Superior temporal gyrus (tissue), 1 donor: ENCODE results near the gene IFI27L2.

Source experiments
- DNase-seq: peaks from one replicate; pipeline ENCODE4 v3.0.0-alpha.2; 2016; ENCODE audit errors: extremely low spot score

The IFI27L2 gene

DNA sequence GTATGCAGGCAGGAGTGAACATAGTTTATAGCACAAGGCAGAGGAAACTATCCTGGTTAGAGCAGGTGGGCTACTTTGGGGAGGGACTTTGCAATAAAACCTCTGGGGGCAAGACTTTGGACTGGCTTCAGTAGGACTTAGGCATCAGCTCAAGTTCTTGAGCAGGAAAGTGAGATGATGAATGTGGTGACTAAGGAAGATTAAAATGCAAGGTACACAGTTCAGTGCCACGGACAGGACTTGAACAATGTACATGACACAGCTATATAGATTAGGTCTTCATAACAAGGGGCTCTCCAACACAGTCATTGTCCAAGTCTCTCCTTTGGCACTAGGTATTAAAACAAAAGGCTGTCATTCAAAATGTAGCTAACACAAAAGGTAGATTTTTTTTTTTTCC is 23.3 kb upstream of the IFI27L2 start:
- no peak for DNase-seq

DNA sequence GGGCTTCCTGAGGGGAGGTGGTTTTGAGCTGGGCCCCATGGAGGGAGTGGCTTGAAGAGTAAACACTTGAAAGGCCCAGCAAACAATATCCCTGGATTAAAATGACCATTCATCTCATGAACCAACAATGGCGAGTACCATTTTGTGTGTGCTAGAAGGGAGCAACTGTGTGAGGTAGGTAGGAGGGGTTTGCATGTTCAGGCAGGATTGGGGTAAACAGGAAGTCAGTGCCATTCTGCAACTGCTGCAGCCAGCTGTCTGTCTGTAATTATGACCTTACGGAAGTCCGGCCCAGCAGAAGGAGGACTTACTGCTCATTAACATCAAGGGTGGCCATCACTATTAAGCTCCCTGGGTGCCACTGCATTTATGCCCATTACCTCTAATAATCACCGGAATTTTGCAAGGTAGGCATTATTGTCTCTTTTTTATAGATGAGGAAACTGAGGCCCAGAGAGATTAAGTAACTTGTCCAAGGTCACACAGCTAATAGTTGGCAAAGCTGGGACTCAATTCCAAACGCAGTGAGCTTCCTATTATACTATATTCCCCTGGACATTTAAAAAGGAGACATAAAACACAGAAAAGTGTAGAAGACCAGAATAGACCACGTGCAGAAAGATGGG is 16.6 kb upstream of the IFI27L2 start:
- DNase-seq, result no peak

DNA sequence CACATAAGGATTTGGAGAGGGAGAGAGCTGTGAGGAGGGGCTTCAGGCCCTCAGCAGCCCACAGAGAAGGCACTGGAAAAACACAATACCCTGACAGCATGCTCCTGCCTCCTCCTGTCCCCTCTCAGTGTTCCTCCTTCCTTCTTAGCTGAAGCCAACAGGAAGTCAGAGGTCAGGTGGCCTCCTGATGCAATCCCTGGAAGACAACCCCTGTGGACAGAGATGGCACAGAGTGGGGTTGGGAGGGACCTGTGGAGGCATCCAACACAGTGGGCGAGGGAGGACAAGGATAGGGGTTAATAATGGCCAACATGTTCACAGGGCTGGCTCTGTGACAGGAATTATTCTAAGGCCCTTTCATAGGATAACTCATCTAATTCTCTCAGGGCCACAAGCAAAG is 15.4 kb upstream of the IFI27L2 start:
- no peak for DNase-seq

DNA sequence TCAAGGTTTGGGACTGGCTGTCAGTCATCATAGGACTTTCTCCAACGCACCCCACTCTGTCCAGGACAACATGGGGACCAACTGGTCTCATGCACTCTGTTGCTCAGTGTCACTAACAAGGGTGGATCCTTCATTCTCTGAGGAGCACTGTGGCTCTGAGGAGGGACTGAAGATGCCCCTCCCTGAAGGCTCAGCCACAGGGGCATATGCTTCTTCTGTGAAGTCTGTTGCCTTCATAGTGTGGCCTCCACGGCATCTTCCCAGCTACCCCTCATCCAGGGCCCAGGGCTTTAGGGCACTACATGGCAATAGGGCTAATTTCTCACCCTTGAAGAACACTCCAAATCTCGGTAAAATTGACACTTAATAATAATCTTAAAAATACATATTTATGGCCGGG is 14.3 kb upstream of the IFI27L2 start:
- DNase-seq, result no peak

DNA sequence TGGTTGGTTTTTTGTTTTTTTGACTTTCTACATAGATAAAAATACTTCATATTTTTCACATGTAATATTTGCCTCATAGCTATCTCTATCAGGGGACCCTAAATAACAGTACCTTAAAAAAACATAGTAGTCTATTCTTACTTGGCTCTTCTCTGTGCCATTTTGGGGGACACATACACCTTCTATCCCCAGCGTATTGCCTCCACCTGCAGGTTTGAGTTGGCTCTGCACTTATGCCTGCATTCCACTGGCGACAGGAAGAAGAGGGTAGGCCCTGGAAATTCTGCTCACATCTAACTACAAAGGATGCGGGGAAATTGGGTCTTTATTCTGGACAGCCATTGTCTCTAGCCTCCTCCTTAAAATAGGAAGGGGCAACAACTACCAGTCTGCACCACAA is 13.8 kb upstream of the IFI27L2 start:
- no peak for DNase-seq

DNA sequence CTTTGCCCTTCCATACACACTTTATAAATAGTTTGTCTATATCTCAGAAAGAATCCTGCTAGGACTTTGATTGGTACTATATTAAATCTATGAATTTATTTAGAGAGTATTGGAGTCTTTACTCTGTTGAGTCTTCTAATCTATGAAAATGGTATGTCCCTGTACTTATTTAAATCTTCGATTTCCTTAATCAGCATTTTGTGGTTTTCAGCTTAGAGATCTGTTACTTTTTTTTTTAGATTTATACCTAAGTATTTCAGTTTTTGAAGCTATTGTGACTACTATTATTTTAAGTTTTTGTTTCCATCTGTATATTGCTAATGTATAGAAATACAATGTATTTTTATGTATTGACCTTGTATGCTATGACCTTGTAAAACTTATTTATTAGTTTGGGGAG is 13.4 kb upstream of the IFI27L2 start:
- DNase-seq, result no peak

DNA sequence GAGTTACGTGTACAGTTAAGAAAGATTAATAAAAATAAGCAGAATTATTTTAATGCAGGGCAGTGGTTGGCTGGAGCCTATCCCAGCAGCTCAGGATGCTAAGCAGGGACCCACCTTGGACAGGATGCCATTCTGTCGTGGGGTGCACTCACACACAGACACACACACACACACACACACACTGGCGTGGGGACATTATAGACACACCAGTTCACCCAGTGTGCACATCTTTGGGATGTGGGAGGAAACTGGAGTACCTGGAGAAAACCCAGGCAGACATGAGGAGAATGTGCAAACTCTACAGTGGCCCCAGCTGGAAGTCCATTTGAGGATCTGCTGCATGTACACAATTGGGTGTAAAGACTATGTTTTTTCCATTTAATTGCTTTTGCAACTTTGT is 12.8 kb upstream of the IFI27L2 start:
- no peak for DNase-seq

DNA sequence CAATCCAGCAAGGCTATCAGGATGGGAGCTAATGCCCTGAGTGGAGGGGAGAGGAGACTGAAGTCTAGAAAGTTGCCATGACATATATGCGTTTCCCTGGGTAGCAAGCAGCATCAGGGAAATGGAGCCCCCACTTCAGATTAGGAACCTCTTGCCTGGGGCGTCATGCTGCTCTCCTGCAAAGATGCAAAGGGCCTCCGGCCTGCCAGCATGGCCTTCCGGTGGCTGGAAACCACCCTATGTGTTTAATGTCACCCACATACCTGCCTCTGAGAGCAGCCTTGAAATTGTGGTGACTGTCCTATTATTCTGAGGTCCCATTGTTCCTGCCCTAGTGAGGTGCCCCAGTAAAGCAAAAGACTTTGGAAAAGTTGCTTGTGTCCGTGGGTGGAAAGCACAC is 10.0 kb upstream of the IFI27L2 start:
- DNase-seq, result no peak

DNA sequence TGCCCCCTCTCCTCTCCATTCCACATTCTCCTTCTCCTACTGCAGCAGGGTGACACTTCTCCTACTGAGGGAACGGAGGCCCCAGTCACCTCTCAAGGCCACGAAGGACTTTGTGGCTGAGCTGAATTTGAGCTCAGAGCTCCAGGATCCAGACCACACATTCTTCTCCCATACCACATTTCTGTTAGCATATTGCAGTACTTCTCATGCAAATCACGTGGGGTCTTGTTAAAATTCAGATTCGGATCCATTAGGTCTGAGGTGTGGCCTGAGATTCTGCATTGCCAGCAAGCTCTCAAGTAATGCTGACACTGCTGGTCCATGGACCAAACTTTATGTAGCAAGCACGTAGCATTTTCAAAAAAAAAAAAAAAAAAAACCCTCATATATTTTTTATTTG is 9.6 kb upstream of the IFI27L2 start:
- DNase-seq, result no peak

DNA sequence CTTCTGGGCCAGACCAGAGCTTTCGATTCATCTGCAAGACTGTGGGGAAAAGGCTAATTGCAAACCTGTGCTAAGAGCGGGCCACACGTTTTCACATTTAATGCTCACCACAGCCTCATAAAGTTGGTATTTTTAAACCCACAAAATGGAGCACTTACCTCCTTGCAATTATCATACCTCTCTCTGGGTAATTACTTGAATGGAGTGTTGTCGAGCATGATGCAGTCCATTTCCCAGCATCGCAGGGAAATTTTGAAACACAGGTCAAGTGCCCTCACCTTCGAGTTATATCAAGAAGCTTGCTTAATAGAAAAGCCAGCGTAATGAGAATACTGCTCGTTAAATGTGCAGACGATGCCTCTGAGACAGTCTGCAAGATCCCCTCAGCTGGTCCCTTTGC is 8.8 kb upstream of the IFI27L2 start:
- DNase-seq, result no peak

DNA sequence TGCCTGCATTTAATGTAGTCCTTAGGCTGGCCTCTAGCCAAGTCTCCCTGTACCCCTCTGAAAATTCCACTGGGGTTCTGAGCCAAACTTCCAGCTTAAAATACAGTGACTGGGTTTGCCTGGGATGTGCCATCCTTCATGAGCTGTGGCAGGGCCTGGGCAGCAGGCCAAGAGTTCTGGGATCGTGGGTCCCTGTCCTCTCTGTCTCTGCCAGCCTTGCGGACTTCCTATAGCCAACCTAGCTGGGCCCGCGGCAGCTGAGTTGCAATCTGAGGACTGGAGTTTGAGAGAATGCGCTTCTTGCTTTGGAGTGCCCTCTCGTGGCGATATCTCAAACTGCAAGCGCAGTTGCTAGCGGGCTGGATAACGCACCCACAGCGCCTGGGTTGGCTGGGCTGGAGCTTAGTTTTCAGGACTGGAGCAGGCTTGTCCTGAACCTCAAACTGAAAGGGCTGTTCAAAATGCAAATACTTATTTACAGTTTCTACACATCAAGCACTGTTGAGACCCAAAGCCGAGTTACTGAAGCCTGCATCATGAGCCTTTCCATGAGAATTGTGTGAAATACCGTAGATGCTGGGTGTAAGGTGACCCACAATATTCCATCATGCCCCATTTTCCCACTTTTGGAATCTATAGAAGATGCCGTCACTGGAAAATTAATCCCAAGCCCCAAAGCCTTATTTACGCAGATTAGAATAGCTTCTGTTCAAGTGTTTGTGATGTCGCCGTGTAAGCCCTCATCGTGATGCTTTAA is 7.3 kb upstream of the IFI27L2 start:
- peak; percentile 95 for DNase-seq

DNA sequence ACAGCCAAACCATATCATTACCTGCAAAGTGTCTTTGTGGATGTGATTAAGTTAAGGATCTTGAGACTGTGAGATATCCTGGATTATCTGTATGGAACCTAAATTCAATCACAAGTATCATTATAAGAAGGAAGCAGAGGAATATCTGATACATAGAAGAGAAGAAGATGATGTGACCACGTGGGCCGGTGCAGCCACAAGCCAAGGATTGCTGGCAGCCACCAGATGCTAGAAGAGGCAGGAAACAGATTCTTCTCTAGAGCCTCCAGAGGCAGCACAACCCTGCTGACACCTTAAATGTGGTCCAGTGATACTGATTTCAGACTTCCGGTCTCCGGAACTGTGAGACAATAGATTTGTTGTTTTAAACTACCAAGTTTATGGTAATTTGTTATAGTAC is 6.1 kb upstream of the IFI27L2 start:
- no peak for DNase-seq

DNA sequence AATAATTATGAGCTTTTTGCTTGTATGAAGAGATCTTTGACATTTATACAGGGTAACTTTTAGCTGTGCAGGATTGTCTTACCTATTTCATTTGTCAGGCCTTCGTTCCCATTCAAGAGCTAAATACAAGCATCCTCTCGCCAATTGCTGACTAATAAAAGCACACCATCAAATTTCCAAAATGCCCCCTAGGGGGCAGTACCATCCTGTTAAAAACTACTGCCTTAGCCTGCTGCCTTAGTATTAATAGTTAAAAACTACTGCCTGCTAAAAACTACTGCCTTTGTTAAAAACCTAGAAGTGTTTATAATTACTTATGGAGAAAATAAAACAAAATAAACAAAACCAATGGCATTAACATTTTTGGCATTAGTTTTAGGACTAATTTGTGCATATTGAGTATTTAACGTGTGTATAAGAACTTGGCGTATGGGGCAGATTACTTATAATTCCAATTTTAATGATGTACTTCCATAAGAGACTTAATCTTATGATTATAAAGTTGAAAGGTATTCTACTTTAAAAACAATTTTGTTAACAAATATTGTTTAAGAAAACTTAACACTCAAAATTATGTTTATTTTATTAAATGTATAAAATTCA is 3.0 kb upstream of the IFI27L2 start:
- DNase-seq, result peak; percentile 94

DNA sequence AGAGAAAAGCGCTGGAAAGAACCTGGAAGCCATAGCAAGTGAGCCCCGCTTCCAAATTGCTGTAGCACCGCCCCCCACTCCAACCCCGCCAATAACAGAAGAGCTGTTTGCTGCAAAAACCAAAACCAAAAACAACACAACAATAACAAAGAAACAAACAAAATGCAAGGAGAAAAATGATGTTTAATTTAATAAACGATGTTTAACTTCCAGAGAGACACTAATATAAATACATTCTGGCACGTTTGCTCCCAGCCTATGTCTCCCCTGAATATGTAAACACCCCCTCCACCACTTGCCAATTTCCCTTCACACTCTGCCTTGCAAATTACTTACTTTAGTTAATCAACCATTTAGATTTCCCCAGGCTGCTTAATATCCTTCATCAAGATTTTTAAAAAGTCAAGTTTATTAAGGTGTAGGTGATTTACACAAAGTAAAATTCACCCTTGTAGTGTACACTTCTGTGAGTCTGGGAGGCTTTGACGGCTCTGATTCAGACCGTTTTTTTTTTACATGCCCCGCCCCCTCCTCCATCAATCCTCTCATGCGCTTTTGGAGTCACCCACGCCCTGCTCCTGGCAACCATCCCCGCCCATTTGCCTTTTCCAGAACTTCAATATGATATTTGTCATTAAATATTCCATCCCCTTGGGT is 482 bp upstream of the IFI27L2 start:
- peak; percentile 70 for DNase-seq

DNA sequence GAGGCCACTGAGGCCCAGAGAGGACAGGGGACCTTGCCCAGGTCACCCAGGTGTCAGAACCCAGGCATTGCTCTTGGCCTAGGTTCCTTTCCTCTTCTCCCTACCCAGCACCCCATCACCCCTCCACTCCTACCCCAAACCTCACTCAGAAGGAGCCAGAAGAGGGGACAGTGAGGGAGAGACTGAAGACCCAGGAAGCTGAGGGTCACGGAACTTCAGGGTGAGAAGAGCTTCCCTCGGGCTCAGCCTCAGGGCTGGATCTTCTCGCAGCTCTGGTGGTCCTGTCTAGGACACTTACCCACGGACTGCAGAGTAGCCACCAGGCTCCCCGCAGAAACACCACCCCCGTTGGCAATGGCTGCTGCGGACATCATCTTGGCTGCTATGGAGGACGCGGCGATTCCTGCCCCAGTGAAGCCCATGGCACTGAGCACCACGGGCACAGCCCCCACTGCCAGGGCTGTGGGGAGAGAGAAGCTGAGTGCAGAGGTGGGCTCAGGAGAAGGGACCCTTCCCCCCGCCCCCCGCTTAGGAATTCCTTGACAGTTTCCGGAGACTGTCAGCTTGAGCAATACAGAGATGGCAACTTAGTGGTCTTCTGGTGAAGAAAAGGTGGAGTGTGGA is 1.1 kb downstream of the IFI27L2 start:
- DNase-seq, result no peak

DNA sequence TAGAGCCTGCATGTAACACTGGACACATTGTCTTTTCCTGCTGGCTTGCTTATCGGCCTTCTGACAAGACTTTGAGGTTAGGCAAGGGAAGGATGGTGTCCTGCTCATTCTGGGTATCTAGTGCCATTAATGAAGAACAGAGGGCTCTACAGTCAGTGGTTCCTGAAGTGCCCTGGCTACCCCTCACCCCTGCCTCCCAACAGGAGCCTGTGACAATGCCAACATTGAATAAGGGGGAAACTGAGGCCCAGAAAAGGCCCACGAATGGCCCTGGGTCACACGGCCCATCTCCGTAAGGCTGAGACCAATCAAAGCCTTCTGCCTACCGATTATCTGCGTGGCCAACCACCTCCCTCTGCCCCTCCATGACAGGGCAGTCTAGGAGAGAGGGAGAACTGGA is 2.1 kb downstream of the IFI27L2 start:
- DNase-seq, result no peak

DNA sequence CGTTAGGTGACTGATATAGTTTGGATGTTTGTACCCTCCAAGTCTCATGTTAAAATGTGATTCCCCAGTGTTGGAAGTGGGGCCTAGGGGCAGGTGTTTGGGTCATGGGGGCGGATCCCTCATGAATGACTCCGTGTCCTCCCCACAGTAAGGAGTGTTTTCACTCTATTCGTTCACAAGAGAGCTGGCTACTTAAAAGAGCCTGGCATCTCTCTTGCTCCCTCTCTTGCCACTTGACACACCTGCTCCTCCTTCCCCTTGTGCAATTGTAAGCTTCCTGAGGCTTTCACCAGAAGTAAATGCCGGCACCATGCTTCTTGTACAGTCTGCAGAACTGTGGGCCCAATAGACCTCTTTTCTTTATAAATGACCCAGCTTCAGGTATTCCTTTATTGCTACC is 2.6 kb downstream of the IFI27L2 start:
- no peak for DNase-seq

DNA sequence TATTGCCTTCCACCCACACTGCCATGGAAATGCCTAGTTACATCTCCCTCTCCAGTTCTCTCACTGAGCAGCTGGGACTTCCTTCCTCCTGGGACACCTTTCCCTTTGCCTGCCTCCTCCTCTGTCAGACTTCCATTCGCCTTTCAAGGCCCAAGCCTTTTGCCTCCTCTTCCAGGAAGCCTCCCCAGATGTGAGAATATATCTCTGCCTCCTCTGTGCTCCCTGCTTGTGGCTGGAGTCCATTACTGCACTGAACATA is 3.1 kb downstream of the IFI27L2 start:
- DNase-seq, result no peak

DNA sequence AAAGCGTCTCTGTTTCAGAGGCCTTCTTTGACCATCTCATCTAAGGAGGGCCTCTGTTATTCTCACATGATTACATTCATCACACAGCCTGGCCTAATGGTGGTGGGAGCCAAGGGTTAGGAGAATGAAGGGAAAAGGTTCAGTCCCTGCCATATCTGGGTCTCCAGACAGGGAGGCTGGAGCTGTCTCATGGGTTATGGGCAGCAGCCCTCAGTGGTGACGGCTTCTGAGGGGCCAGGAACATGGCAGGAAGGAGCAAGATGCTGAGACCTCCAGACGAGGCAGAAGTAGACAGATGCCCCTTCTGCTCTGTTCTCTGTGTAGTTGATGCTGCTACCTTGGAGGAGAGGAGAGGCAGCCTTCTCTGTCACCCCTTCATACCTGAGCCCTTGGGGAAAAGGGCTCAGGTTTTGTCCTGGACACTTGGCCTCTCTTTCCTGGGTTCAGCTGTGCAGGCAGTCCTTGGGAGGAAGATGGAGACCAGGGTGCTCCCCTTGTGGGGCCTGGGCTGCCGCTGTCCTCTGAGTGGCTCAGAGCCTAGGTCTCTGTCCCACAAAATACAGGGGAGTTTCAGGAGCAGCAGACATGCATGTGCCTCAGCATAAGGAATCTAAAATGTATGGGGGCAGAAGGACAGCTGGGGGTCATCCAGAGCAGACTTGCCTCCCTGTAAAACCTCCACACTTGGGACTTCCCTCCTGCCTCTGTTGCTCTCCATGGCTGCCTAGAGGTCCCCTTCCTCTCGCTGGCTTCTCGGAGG is 3.6 kb downstream of the IFI27L2 start:
- no peak for DNase-seq

DNA sequence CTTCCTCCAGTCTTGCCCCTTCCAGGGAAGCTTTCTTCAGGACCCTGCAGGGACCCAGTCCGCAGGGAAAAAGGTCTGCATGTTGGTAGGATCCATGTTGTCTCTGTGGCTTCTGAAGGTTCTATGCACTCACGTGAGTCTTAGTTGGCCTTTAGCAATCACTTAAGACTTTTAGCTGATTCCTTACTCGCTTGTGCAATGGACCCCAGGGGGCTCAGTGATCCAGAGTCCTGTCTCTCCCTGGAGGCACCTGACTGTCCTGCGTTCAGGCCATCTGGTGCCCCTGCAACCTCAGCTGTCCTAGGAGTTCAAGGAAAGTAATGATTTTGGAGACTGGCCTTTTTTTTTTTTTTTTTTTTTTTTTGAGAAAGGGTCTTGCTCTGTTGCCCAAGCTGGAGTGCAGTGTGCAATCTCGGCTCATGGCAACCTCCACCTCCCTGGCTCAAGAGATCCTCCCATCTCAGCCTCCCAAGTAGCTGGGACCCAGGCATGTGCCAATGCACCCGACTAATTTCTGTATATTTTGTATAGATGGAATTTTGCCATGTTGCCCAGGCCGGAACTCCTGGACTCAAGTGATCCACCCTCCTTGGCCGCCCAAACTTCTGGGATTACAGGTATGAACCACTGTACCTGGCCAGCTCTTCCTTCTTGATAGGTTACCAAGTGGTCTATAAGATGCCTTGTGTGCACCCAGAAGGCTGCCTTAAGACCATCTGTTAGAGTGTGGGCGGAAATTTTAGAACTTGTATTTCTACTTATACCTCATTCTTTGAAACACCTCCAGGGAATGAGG is 4.6 kb downstream of the IFI27L2 start:
- DNase-seq, result peak; percentile 23

DNA sequence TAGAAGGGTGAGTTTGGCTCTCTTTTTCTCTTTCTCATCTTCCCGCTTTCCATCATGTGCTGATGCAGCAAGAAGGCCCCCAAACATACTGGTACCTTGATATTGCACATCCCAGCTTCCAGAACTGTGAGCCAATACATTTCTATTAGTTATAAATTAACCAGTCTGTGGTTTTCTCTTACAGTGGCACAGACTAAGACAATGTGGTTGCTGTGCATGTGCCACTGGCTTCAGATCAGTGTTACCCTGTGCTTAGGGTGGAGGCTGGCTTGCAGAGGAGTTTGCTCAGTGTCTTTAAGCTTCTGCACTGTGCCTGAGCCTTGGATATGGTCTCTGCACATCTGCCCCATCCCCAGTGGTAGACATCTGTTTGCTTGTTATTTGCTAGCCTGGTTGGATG is 5.5 kb downstream of the IFI27L2 start:
- DNase-seq, result no peak
